Osteoblast (primary cell): ENCODE data around the gene LGALS1. TPM values are rescaled to one million over a fixed set of nuclear protein-coding genes. Genes with fewer than 3 reads are reported as not detected.

Source experiments
- DNase-seq: peaks from one replicate; pipeline ENCODE4 v3.0.0; 2011; ENCODE audit warnings: low spot score, mixed read lengths; ENCODE audit not compliant: insufficient read length; ENCODE audit errors: missing footprints
- H2AFZ ChIP-seq: 2 replicates; pipeline ENCODE4 v1.6.0; 2011; ENCODE audit warnings: mild to moderate bottlenecking, low read length
- H3K27ac ChIP-seq: 2 replicates; pipeline ENCODE4 v1.5.1; 2011; ENCODE audit warnings: mild to moderate bottlenecking, low read depth, low read length, moderate library complexity
- H3K27me3 ChIP-seq: 2 replicates; pipeline ENCODE4 v1.6.0; 2012; ENCODE audit warnings: mild to moderate bottlenecking, control low read depth, inconsistent platforms, low read length, moderate library complexity; ENCODE audit not compliant: insufficient read depth
- H3K36me3 ChIP-seq: 2 replicates; pipeline ENCODE4 v1.5.1; 2011; ENCODE audit warnings: mild to moderate bottlenecking, low read length, control low read depth, moderate library complexity; ENCODE audit not compliant: insufficient read depth
- H3K4me1 ChIP-seq: 2 replicates; pipeline ENCODE4 v1.5.1; 2011; ENCODE audit warnings: mild to moderate bottlenecking, low read length, control low read depth, moderate library complexity; ENCODE audit not compliant: insufficient read depth
- H3K4me2 ChIP-seq: 2 replicates; pipeline ENCODE4 v1.6.0; 2011; ENCODE audit warnings: mild to moderate bottlenecking, low read length; ENCODE audit not compliant: insufficient read depth
- H3K4me3 ChIP-seq: fragments of 200-600 bp; sonication (generic); 3 replicates; pipeline ENCODE4 v1.5.1; 2012; ENCODE audit warnings: mild to moderate bottlenecking, low read length, inconsistent platforms; ENCODE audit not compliant: insufficient read depth
- H3K79me2 ChIP-seq: 2 replicates; pipeline ENCODE4 v1.6.0; 2012; ENCODE audit warnings: mild to moderate bottlenecking, low read length, control low read depth, inconsistent platforms; ENCODE audit not compliant: insufficient read depth
- H3K9me3 ChIP-seq: 2 replicates; pipeline ENCODE4 v1.5.1; 2011; ENCODE audit warnings: low read depth, low read length, control low read depth
- H4K20me1 ChIP-seq: 2 replicates; pipeline ENCODE4 v1.6.0; 2012; ENCODE audit warnings: mild to moderate bottlenecking, low read length, control low read depth; ENCODE audit not compliant: insufficient read depth
- CTCF ChIP-seq: IDR thresholded peaks from 2 replicates; pipeline ENCODE4 v1.5.1; 2011; ENCODE audit warnings: mild to moderate bottlenecking, low read depth, low read length, moderate library complexity; ENCODE audit errors: extremely low read depth
- small RNA-seq: library from RNA; depleted of rRNA; stranded (forward); fragments of <200 nt; gene quantifications from one replicate; pipeline ENCODE3, GENCODE V24; 2012
- total RNA-seq: library from RNA; depleted of rRNA; stranded (reverse); fragments of >200 nt; gene quantifications from 2 replicates; pipeline ENCODE4 v1.2.3, GENCODE V29; 2012

LGALS1 gene
- total RNA-seq, 1 donor, result 3,004 TPM

DNA sequence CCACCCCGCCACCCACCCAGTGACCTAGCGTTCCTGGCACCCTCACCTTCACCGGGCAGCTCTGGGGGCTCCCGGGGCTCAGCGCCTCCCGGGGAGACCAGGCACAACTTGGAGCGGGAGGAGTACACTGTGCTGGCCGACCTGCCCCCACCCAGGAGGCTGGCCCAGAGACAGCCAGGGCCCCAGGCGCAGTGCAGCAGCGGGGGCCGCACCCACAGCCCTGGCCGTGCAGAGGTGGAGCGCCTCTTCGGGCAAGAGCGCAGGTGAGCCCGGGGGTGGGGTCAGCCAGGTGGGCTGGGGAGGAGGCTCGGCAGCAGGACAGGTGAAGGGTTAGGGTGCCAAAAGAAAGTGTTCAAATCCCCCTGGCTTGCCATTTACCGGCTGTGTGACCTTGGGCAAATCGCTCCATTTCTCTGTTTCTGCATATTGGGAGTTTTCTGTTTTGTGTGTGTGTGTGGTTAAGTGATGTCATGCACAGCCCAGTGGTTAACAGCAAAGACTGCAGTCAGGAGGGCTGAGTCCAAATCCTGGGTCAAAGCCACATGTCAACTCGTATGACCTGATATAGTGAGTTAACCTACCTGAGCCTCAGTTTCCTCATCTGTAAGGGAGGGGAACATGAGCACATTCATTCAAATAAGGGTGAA, 50.9 kb downstream of the LGALS1 start:
- Histone ChIP-seq H3K4me1 (peaks cover 5% of the 10 kb centered on the region), H3K79me2 (no peaks in the 10 kb centered on the region), H3K4me3 (no peak overlapping the region), H2AFZ (no peak overlapping the region), H4K20me1 (no peaks in the 10 kb centered on the region), H3K4me2 (no peak overlapping the region), H3K27me3 (no peaks in the 10 kb centered on the region), H3K36me3 (no peaks in the 10 kb centered on the region), H3K9me3 (no peaks in the 10 kb centered on the region), H3K27ac (no peak overlapping the region)
- TF ChIP-seq CTCF, result peak; percentile 50
- peak; percentile 97 for DNase-seq

DNA sequence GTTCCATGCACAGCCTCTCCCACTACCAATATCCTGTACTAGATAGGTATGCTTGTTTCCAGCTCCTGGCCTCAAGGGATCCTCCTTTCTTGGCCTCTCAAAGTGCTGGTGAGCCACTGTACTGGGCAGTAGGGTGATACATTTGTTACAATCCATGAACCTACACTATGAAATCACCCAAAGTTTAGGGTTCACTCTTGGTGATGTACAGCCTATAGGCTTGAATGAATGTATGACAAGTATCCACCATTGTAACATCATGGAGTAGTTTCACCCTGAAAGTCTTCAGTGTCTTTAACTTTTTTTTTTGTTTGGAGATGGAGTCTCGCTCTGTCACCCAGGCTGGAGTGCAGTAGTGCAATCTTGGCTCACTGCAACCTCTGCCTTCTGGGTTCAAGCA, 53.2 kb downstream of the LGALS1 start:
- no peak for TF ChIP-seq CTCF
- no peak overlapping the region for H3K4me2 ChIP-seq
- no peaks in the 10 kb centered on the region for H3K9me3 ChIP-seq
- H3K27me3 ChIP-seq, result no peaks in the 10 kb centered on the region
- no peak overlapping the region for H3K27ac ChIP-seq
- H4K20me1 ChIP-seq, result no peaks in the 10 kb centered on the region
- H3K4me3 ChIP-seq, result no peak overlapping the region
- H2AFZ ChIP-seq, result peak overlapping the region; percentile 62
- peak; percentile 74 for DNase-seq
- no peaks in the 10 kb centered on the region for H3K36me3 ChIP-seq
- H3K4me1 ChIP-seq, result peaks cover 5% of the 10 kb centered on the region
- H3K79me2 ChIP-seq, result no peaks in the 10 kb centered on the region

Small RNA genes lying within 50 kb of the gene (small RNA-seq; reads per million reads assigned to genes)
- gene RN7SL385P, result not detected

Other genes starting within 250 kb of the LGALS1 start
- gene ELFN2, start 248.2 kb upstream of the LGALS1 start, total RNA-seq, result under 0.01 and 0.29 TPM in 2 replicates
- gene MFNG, start 189.3 kb upstream of the LGALS1 start, total RNA-seq, result 0.29 and 0.72 TPM in 2 replicates
- gene CARD10, start 156.2 kb upstream of the LGALS1 start, total RNA-seq, result 11.9 and 12.7 TPM in 2 replicates
- 28.6 and 35.5 TPM in 2 replicates for gene CDC42EP1, start 115.2 kb upstream of the LGALS1 start, total RNA-seq
- gene LGALS2, start 95.5 kb upstream of the LGALS1 start, total RNA-seq, result not detected in 2 replicates
- 36.2 and 38.6 TPM in 2 replicates for gene GGA1, start 66.8 kb upstream of the LGALS1 start, total RNA-seq
- gene SH3BP1, start 36.0 kb upstream of the LGALS1 start, total RNA-seq, result 4.1 and 4.7 TPM in 2 replicates
- gene PDXP, start 16.9 kb upstream of the LGALS1 start, total RNA-seq, result 5.0 and 5.8 TPM in 2 replicates
- 8.8 and 9.0 TPM in 2 replicates for gene NOL12, start 10.7 kb downstream of the LGALS1 start, total RNA-seq
- 144 and 162 TPM in 2 replicates for gene TRIOBP, start 21.4 kb downstream of the LGALS1 start, total RNA-seq
- gene GCAT, start 132.3 kb downstream of the LGALS1 start, total RNA-seq, result 25.9 and 26.8 TPM in 2 replicates
- gene GALR3, start 147.7 kb downstream of the LGALS1 start, total RNA-seq, result not detected in 2 replicates
- gene ANKRD54, start 168.7 kb downstream of the LGALS1 start, total RNA-seq, result 20.6 and 23.9 TPM in 2 replicates
- 280 and 330 TPM in 2 replicates for gene EIF3L, start 173.8 kb downstream of the LGALS1 start, total RNA-seq
- 29.5 and 36.9 TPM in 2 replicates for gene MICALL1, start 230.7 kb downstream of the LGALS1 start, total RNA-seq